Measurements from ENCODE around the gene ABCF3. TPM values are rescaled to one million over a fixed set of nuclear protein-coding genes. Genes with fewer than 3 reads are reported as not detected.

Gene ABCF3
- total and polyA plus RNA-seq, 2 of the 13 experiments (the other 11 are each of a cell fraction or from before 2014, with no cell fraction given): 38.8 to 46.5 TPM

GRCh38 chr3:184156522-184156955, 29.5 kb upstream of the ABCF3 start (continued):
- TF ChIP-seq PRDM10 (CRISPR knock-in tag; IDR thresholded peaks at IDR 0.05; ENCODE audit: low read depth) (no peak), ATF7-NPFF (CRISPR knock-in tag; IDR thresholded peaks at IDR 0.05; ENCODE audit: low read depth) (peak; percentile 4; the same call in 1 of the 2 replicates), ZNF337 (CRISPR knock-in tag; IDR thresholded peaks at IDR 0.05; ENCODE audit: borderline replicate concordance, low read depth) (no peak), ZC3H13 (CRISPR knock-in tag; IDR thresholded peaks at IDR 0.05) (no peak; the same call in 1 of the 2 replicates), FOXP4 (CRISPR knock-in tag; IDR thresholded peaks at IDR 0.05) (peak; percentile 16; the same call in 1 of the 2 replicates), SAP130 (CRISPR knock-in tag; IDR thresholded peaks at IDR 0.05; ENCODE audit: low read depth) (peak; percentile 76), TBX2 (CRISPR knock-in tag; IDR thresholded peaks at IDR 0.05; ENCODE audit: borderline replicate concordance) (no peak; the same call in 1 of the 2 replicates), ZNF556 (CRISPR knock-in tag; IDR thresholded peaks at IDR 0.05; ENCODE audit: borderline replicate concordance) (peak; percentile 20; the same call in 1 of the 2 replicates), TRIM24 (CRISPR knock-in tag; IDR thresholded peaks at IDR 0.05) (no peak), RERE (CRISPR knock-in tag; IDR thresholded peaks at IDR 0.05; ENCODE audit: low read depth) (no peak; the same call in 1 of the 2 replicates), ZNF569 (CRISPR knock-in tag; IDR thresholded peaks at IDR 0.05; ENCODE audit: borderline replicate concordance) (no peak), ZSCAN21 (CRISPR knock-in tag; IDR thresholded peaks at IDR 0.05; ENCODE audit: borderline replicate concordance) (no peak), ZNF567 (CRISPR knock-in tag; IDR thresholded peaks at IDR 0.05; ENCODE audit: borderline replicate concordance) (no peak), MAFF (IDR thresholded peaks at IDR 0.05; ENCODE audit: low read depth, low read length) (no peak)
- TF ChIP-seq, protein P1, sequence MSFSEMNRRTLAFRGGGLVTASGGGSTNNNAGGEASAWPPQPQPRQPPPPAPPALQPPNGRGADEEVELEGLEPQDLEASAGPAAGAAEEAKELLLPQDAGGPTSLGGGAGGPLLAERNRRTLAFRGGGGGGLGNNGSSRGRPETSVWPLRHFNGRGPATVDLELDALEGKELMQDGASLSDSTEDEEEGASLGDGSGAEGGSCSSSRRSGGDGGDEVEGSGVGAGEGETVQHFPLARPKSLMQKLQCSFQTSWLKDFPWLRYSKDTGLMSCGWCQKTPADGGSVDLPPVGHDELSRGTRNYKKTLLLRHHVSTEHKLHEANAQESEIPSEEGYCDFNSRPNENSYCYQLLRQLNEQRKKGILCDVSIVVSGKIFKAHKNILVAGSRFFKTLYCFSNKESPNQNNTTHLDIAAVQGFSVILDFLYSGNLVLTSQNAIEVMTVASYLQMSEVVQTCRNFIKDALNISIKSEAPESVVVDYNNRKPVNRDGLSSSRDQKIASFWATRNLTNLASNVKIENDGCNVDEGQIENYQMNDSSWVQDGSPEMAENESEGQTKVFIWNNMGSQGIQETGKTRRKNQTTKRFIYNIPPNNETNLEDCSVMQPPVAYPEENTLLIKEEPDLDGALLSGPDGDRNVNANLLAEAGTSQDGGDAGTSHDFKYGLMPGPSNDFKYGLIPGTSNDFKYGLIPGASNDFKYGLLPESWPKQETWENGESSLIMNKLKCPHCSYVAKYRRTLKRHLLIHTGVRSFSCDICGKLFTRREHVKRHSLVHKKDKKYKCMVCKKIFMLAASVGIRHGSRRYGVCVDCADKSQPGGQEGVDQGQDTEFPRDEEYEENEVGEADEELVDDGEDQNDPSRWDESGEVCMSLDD (CRISPR knock-in tag; IDR thresholded peaks at IDR 0.05; ENCODE audit: borderline replicate concordance): no peak; the same call in 1 of the 2 replicates

Data from HepG2 (cell line).